ENCODE measurements around the gene TAMM41.
"Not testable (repeated sequence)": the region's sequence is repeated elsewhere in the genome, so short reads cannot be mapped to it uniquely, and the experiment has no call there.

DNA sequence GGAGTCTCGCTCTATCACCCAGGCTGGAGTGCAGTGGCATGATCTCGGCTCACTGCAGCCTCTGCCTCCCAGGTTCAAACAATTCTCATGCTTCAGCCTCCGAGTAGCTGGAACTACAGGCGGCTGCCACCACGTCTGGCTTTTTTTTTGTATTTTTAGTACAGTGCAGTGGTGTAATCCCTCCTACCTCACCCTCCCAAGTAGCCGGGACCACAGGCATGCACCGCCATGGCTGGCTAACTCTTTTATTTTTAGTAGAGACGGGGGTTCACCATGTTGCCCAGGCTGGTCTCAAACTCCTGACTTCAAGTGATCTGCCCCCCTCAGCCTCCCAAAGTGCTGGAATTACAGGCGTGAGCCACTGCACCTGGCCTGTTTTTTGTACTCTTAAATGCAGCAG is 98.4 kb downstream of the TAMM41 start:
- TF ChIP-seq, protein P1, sequence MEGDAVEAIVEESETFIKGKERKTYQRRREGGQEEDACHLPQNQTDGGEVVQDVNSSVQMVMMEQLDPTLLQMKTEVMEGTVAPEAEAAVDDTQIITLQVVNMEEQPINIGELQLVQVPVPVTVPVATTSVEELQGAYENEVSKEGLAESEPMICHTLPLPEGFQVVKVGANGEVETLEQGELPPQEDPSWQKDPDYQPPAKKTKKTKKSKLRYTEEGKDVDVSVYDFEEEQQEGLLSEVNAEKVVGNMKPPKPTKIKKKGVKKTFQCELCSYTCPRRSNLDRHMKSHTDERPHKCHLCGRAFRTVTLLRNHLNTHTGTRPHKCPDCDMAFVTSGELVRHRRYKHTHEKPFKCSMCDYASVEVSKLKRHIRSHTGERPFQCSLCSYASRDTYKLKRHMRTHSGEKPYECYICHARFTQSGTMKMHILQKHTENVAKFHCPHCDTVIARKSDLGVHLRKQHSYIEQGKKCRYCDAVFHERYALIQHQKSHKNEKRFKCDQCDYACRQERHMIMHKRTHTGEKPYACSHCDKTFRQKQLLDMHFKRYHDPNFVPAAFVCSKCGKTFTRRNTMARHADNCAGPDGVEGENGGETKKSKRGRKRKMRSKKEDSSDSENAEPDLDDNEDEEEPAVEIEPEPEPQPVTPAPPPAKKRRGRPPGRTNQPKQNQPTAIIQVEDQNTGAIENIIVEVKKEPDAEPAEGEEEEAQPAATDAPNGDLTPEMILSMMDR (IDR thresholded peaks at IDR 0.05), result not testable (repeated sequence)
- not testable (repeated sequence) for TF ChIP-seq ZFX (IDR thresholded peaks at IDR 0.05; ENCODE audit: borderline replicate concordance)
